Esophagus squamous epithelium (tissue), 5 donors: ENCODE results near the gene CCDC69. TPM values are rescaled to one million over a fixed set of nuclear protein-coding genes. Genes with fewer than 3 reads are reported as not detected.

Source experiments
- DNase-seq: peaks from one replicate; lab custom pipeline; 2025; lab: John Stamatoyannopoulos, UW
- H3K27ac ChIP-seq, 4 donors: fragments of 200-600 bp; sonication (generic); one replicate each; pipeline ENCODE4 v1.5.1; 2016 to 2019; ENCODE audit warnings: mild to moderate bottlenecking in 1 of 4
- H3K27me3 ChIP-seq, 4 donors: fragments of 200-600 bp; sonication (generic); 1 replicate in 3 of 4; 2 replicates in 1 of 4; pipeline versions ENCODE4 v1.5.1 to v1.6.0; 2017 to 2021; ENCODE audit warnings: antibody characterized with exemption in 1 of 4
- H3K36me3 ChIP-seq, 3 donors: fragments of 200-600 bp; sonication (generic); one replicate each; pipeline ENCODE4 v1.5.1; 2016 to 2019
- H3K4me1 ChIP-seq, 3 donors: fragments of 200-600 bp; sonication (generic); one replicate each; pipeline ENCODE4 v1.5.1; 2017 to 2019
- H3K4me3 ChIP-seq, 4 donors: fragments of 200-600 bp; sonication (generic); 1 replicate in 3 of 4; 2 replicates in 1 of 4; pipeline ENCODE4 v1.5.1; 2016 to 2019; ENCODE audit warnings: mild to moderate bottlenecking in 2 of 4, moderate library complexity in 1 of 4
- H3K9me3 ChIP-seq, 3 donors: fragments of 200-600 bp; sonication (generic); one replicate each; pipeline ENCODE4 v1.5.1; 2016 to 2019
- POLR2A ChIP-seq, 4 donors: fragments of 450-650 bp; IDR thresholded peaks; one replicate each; pipeline ENCODE4 v1.6.1; 2017; ENCODE audit warnings: antibody characterized with exemption in 4 of 4, mild to moderate bottlenecking in 4 of 4, moderate library complexity in 3 of 4
- WGBS, 2 donors: methylation state at CpG; one replicate each; pipeline ENCODE4 v1.1.5; 2018; 5-methylcytosine and 5-hydroxymethylcytosine counted together
- intact Hi-C: fragments of 100-400 bp; cut with DNase I; formaldehyde crosslinking; loops from one replicate; pipeline ENCODE4 v1.15.0; 2022
- total RNA-seq, 4 donors: library from RNA; depleted of rRNA; stranded (reverse); fragments of >200 nt; gene quantifications; one replicate each; pipeline ENCODE4 v1.1.0, GENCODE V29; 2016
- TF ChIP-seq, protein P1 (sequence below), 6 experiments: fragments of 450-650 bp in 4 of 6; fragments of 200-600 bp in 2 of 6; sonication (generic) in 2 of 6; IDR thresholded peaks; one replicate each; pipeline ENCODE4 v1.5.1; 2016 to 2019; ENCODE audit warnings: antibody characterized with exemption in 6 of 6, mild to moderate bottlenecking in 4 of 6, moderate library complexity in 4 of 6
- donor health status: DM: yes; HTN: yes; CAD: no.

The CCDC69 gene
- total RNA-seq, 4 donors from 2014 or later: 10.9 to 87.0 (median 37.8) TPM

DNA sequence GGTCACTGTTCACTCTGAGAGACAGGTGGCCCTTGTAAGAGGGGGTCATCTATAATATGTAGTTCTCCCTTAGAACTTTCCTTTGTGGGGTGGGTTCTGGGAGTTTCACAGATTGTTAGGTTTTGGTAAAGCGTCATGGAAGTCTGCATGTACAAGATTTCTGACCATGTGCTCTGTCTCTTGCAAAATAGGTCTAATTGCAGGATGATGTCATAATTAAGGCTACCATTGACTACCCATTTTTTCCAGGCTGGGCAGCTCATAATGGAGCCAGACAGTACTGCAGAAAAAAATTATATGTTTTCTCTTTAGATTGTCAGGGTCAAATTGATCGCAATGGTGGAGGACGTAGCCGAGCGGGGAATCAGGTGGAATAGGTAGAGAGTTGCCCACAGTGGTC, 25.4 kb upstream of the CCDC69 start:
- intact Hi-C loops: no loop called here

DNA sequence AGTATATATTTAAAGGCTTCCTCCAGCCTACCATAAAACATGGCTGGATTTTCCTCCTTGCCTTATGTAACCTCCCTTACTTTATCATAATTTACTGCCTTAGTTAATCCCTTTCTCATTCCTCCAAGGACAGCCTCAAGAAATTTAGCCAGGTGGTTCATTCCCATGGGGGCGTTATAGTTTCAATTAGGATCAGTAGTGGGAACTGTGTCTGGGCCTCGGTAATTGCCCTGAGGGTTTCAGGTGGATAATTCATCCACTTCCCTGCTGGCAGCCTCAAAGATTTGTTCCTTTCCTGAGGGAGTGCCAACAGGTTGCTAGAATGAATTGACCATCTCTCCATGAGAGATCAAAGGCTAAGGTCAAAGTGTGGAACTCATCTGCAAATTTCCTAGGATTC, 24.8 kb upstream of the CCDC69 start:
- peaks cover 3 to 17% (median 5%) of the 10 kb centered on the region in 3 donors for H3K4me1 ChIP-seq

More for the DNA sequence above, 25.4 kb upstream of the CCDC69 start:
- WGBS, 2 donors: 80 to 81% methylated on average over 5 of the region's 5 CpGs
- TF ChIP-seq, protein P1, sequence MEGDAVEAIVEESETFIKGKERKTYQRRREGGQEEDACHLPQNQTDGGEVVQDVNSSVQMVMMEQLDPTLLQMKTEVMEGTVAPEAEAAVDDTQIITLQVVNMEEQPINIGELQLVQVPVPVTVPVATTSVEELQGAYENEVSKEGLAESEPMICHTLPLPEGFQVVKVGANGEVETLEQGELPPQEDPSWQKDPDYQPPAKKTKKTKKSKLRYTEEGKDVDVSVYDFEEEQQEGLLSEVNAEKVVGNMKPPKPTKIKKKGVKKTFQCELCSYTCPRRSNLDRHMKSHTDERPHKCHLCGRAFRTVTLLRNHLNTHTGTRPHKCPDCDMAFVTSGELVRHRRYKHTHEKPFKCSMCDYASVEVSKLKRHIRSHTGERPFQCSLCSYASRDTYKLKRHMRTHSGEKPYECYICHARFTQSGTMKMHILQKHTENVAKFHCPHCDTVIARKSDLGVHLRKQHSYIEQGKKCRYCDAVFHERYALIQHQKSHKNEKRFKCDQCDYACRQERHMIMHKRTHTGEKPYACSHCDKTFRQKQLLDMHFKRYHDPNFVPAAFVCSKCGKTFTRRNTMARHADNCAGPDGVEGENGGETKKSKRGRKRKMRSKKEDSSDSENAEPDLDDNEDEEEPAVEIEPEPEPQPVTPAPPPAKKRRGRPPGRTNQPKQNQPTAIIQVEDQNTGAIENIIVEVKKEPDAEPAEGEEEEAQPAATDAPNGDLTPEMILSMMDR (IDR thresholded peaks at IDR 0.05): no peak
- TF ChIP-seq POLR2A (IDR thresholded peaks at IDR 0.05): no peak
- Histone ChIP-seq H3K9me3 (no peaks in the 10 kb centered on the region), H3K4me1 (peaks cover 5 to 23% (median 10%) of the 10 kb centered on the region in 3 donors), H3K4me3 (no peak overlapping the region), H3K27me3 (no peaks in the 10 kb centered on the region), H3K27ac (no peak overlapping the region), H3K36me3 (no peaks in the 10 kb centered on the region)
- no peak for DNase-seq

DNA sequence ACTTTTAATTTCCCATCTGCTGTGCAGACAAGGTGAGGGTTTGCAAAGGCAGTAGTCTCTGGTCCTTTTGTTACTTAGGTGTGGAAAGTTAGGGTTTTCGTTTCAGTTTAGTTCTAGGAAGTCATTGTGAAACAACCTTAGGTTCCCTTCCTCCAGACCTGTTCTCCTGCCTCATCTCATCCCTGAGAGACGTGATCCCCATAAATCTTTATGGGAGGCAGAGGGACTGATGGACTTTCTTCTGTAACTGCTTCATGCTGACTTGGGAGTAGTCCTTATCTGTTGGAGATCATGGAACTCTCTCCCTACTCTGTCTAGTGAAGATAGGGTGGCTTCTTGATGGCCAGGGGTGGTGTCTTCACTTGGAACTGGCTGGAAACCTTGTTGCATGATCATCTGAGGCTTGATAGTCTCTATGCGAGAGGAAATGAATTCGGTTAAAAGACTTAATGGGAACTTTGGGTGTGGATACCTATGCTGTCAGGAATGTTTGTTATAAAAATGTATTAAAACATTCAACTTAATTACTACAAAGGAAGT, 21.9 kb upstream of the CCDC69 start:
- Histone ChIP-seq H3K27me3 (no peaks in the 10 kb centered on the region), H3K36me3 (no peaks in the 10 kb centered on the region), H3K27ac (no peak overlapping the region), H3K4me1 (no peaks in the 10 kb centered on the region), H3K9me3 (no peaks in the 10 kb centered on the region), H3K4me3 (no peak overlapping the region)
- no peak for DNase-seq
- 73 to 81% methylated on average over 4 of the region's 4 CpGs for WGBS, 2 donors
- intact Hi-C loops: no loop called here
- TF ChIP-seq, protein P1 (IDR thresholded peaks at IDR 0.05): no peak
- TF ChIP-seq POLR2A (IDR thresholded peaks at IDR 0.05): no peak

More for the DNA sequence above, 24.8 kb upstream of the CCDC69 start:
- H3K9me3 ChIP-seq: no peaks in the 10 kb centered on the region
- intact Hi-C loops: no loop called here
- no peak for DNase-seq
- TF ChIP-seq, protein P1 (IDR thresholded peaks at IDR 0.05): no peak
- TF ChIP-seq POLR2A (IDR thresholded peaks at IDR 0.05): no peak
- no peaks in the 10 kb centered on the region for H3K36me3 ChIP-seq
- H3K27ac ChIP-seq: no peak overlapping the region
- WGBS, 2 donors: 48 to 69% methylated on average over 2 of the region's 2 CpGs
- no peak overlapping the region for H3K4me3 ChIP-seq
- H3K27me3 ChIP-seq: no peaks in the 10 kb centered on the region

DNA sequence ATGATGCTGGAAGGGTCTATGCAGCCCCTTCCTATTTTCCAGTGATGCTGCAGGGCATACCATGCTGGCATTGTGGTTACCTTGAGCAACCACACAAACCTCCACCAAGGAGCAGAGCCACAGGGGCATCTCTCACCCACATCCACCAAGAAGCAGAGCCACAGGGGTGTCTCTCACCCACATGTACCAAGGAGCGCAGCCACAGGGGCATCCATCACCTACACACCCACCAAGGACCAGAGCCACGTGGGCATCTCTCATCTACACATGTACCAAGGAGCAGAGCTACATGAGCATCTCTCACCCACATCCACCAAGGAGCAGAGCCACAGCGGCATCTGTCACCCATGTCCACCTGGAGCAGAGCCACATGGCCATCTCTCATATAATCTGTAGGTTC, 20.3 kb upstream of the CCDC69 start:
- intact Hi-C loops: no loop called here
- no peak overlapping the region for H3K27ac ChIP-seq
- DNase-seq: no peak
- H3K27me3 ChIP-seq: no peaks in the 10 kb centered on the region
- 86 to 93% methylated on average over 3 of the region's 3 CpGs for WGBS, 2 donors
- no peaks in the 10 kb centered on the region for H3K36me3 ChIP-seq
- no peaks in the 10 kb centered on the region for H3K4me1 ChIP-seq
- no peaks in the 10 kb centered on the region for H3K9me3 ChIP-seq
- TF ChIP-seq, protein P1 (IDR thresholded peaks at IDR 0.05): no peak
- TF ChIP-seq POLR2A (IDR thresholded peaks at IDR 0.05): no peak
- H3K4me3 ChIP-seq: no peak overlapping the region

DNA sequence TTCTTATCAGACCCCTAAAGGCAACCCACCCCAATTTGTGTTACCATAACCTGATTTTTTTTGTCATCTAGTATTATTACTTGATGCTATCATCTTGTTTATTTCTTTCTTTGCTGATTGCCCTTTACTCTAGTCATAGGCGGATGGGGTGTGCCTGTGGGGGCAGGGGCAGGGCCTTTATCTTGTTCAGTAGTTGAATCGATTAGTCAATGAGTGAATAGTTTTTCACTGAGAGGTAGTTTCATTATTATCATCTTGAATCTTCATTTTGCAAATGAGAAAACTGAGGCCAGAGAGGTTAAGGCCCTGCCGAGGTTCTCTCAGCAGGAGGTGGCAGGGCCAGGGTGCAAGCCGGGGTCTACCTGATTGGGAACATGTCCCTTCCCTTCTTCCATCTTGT, 19.7 kb upstream of the CCDC69 start:
- no peak for DNase-seq
- Histone ChIP-seq H3K4me3 (no peak overlapping the region), H3K4me1 (no peaks in the 10 kb centered on the region), H3K27ac (no peak overlapping the region), H3K27me3 (no peaks in the 10 kb centered on the region), H3K36me3 (no peaks in the 10 kb centered on the region), H3K9me3 (no peaks in the 10 kb centered on the region)
- TF ChIP-seq, protein P1 (IDR thresholded peaks at IDR 0.05): no peak
- TF ChIP-seq POLR2A (IDR thresholded peaks at IDR 0.05): no peak
- intact Hi-C loops: no loop called here
- 86 to 99% methylated on average over 4 of the region's 4 CpGs for WGBS, 2 donors
